ENCODE measurements around the gene PPM1F.

Gene PPM1F

GRCh38 chr22:21975273-21975672 is 22.6 kb upstream of the PPM1F start:
- no peak for DNase-seq

GRCh38 chr22:21974058-21974649 is 21.5 kb upstream of the PPM1F start:
- DNase-seq: no peak

GRCh38 chr22:21972806-21973205 is 20.2 kb upstream of the PPM1F start:
- no peak for DNase-seq

GRCh38 chr22:21972293-21972779 is 19.7 kb upstream of the PPM1F start:
- DNase-seq: peak; percentile 73

- DNase-seq: no peak
Observed at GRCh38 chr22:21971858-21972275, 19.2 kb upstream of the PPM1F start.

GRCh38 chr22:21970800-21971617 is 18.4 kb upstream of the PPM1F start:
- DNase-seq: no peak

GRCh38 chr22:21970037-21970799 is 17.6 kb upstream of the PPM1F start:
- DNase-seq: no peak

- DNase-seq: no peak
Observed at GRCh38 chr22:21968452-21969129, 15.9 kb upstream of the PPM1F start.

GRCh38 chr22:21967693-21968271 is 15.1 kb upstream of the PPM1F start:
- no peak for DNase-seq

- DNase-seq: no peak
Observed at GRCh38 chr22:21966643-21967516, 14.2 kb upstream of the PPM1F start.

GRCh38 chr22:21965762-21966288 is 13.2 kb upstream of the PPM1F start:
- DNase-seq: no peak

GRCh38 chr22:21964918-21965484 is 12.4 kb upstream of the PPM1F start:
- no peak for DNase-seq

- no peak for DNase-seq
Observed at GRCh38 chr22:21964234-21964633, 11.6 kb upstream of the PPM1F start.

- no peak for DNase-seq
Observed at GRCh38 chr22:21963790-21964211, 11.2 kb upstream of the PPM1F start.

- no peak for DNase-seq
Observed at GRCh38 chr22:21963286-21963685, 10.6 kb upstream of the PPM1F start.

GRCh38 chr22:21962655-21962949 is 10.0 kb upstream of the PPM1F start:
- DNase-seq: no peak

- DNase-seq: no peak
Observed at GRCh38 chr22:21961886-21962654, 9.4 kb upstream of the PPM1F start.

GRCh38 chr22:21961127-21961867 is 8.6 kb upstream of the PPM1F start:
- no peak for DNase-seq

All from 8988T (cell line).